ENCODE data around the gene MAML3.
A peak's percentile ranks its signal among the peaks of the same experiment; 100 is the strongest.

Gene MAML3

GRCh38 chr4:139794158-139794954, 359.6 kb downstream of the MAML3 start:
- TF ChIP-seq PKNOX1 (IDR thresholded peaks at IDR 0.05) (no peak), HDGF (IDR thresholded peaks at IDR 0.05; ENCODE audit: borderline replicate concordance) (no peak), ZNF384 (IDR thresholded peaks at IDR 0.05) (no peak), FOXM1 (IDR thresholded peaks at IDR 0.05; ENCODE audit: borderline replicate concordance) (no peak)
- POLR2A ChIA-PET: interaction anchor here (1.1 to 1.2 kb wide), 2 partner anchors 8 to 14 kb away, joined by 3 read pairs; no protein-coding TSS in a partner anchor
- no peak for DNase-seq (ENCODE audit: extremely low spot score)
- CTCF ChIA-PET: interaction anchor here (0.6 kb wide), 1 partner anchor 50 kb away, joined by 6 read pairs; no protein-coding TSS in a partner anchor

GRCh38 chr4:139791681-139792080, 362.3 kb downstream of the MAML3 start:
- ChIA-PET CTCF (no interaction called here), POLR2A (no interaction called here)
- DNase-seq (ENCODE audit: extremely low spot score): no peak
- TF ChIP-seq NFRKB (IDR thresholded peaks at IDR 0.05) (no peak), BHLHE40 (IDR thresholded peaks at IDR 0.05; ENCODE audit: borderline replicate concordance) (no peak), L3MBTL2 (conservative IDR thresholded peaks at IDR 0.05) (no peak), FOXK2 (IDR thresholded peaks at IDR 0.05) (no peak), SUZ12 (IDR thresholded peaks at IDR 0.05) (no peak), PKNOX1 (IDR thresholded peaks at IDR 0.05) (no peak), ZNF384 (IDR thresholded peaks at IDR 0.05) (no peak)

GRCh38 chr4:139790291-139790690, 363.7 kb downstream of the MAML3 start:
- ChIA-PET CTCF (no interaction called here), POLR2A (no interaction called here)
- TF ChIP-seq TARDBP (IDR thresholded peaks at IDR 0.05) (no peak), CTBP1 (IDR thresholded peaks at IDR 0.05; ENCODE audit: borderline replicate concordance) (no peak), FOXM1 (IDR thresholded peaks at IDR 0.05; ENCODE audit: borderline replicate concordance) (no peak), ELF4 (IDR thresholded peaks at IDR 0.05) (no peak), ZNF384 (IDR thresholded peaks at IDR 0.05) (no peak), NFRKB (IDR thresholded peaks at IDR 0.05) (no peak), LEF1 (IDR thresholded peaks at IDR 0.05; ENCODE audit: borderline replicate concordance) (no peak), HDGF (IDR thresholded peaks at IDR 0.05; ENCODE audit: borderline replicate concordance) (no peak), PKNOX1 (IDR thresholded peaks at IDR 0.05) (no peak), FOXK2 (IDR thresholded peaks at IDR 0.05) (no peak), L3MBTL2 (conservative IDR thresholded peaks at IDR 0.05) (no peak), SP1 (IDR thresholded peaks at IDR 0.05) (no peak), FOXA1 (IDR thresholded peaks at IDR 0.05) (no peak), SUZ12 (IDR thresholded peaks at IDR 0.05) (no peak), ARNT (IDR thresholded peaks at IDR 0.05) (no peak), BHLHE40 (IDR thresholded peaks at IDR 0.05; ENCODE audit: borderline replicate concordance) (no peak)
- DNase-seq (ENCODE audit: extremely low spot score): no peak

GRCh38 chr4:139789096-139789654, 364.8 kb downstream of the MAML3 start:
- TF ChIP-seq SP1 (IDR thresholded peaks at IDR 0.05) (no peak), LEF1 (IDR thresholded peaks at IDR 0.05; ENCODE audit: borderline replicate concordance) (no peak), SUZ12 (IDR thresholded peaks at IDR 0.05) (no peak), TARDBP (IDR thresholded peaks at IDR 0.05) (no peak), FOXA1 (IDR thresholded peaks at IDR 0.05) (no peak), ELF4 (IDR thresholded peaks at IDR 0.05) (no peak), ZNF384 (IDR thresholded peaks at IDR 0.05) (no peak), NFRKB (IDR thresholded peaks at IDR 0.05) (no peak), HDGF (IDR thresholded peaks at IDR 0.05; ENCODE audit: borderline replicate concordance) (no peak), CTBP1 (IDR thresholded peaks at IDR 0.05; ENCODE audit: borderline replicate concordance) (no peak), PKNOX1 (IDR thresholded peaks at IDR 0.05) (no peak), L3MBTL2 (conservative IDR thresholded peaks at IDR 0.05) (no peak), BHLHE40 (IDR thresholded peaks at IDR 0.05; ENCODE audit: borderline replicate concordance) (no peak), FOXM1 (IDR thresholded peaks at IDR 0.05; ENCODE audit: borderline replicate concordance) (no peak), ARNT (IDR thresholded peaks at IDR 0.05) (no peak), FOXK2 (IDR thresholded peaks at IDR 0.05) (no peak)
- DNase-seq (ENCODE audit: extremely low spot score): no peak
- ChIA-PET POLR2A (no interaction called here), CTCF (interaction anchor here (0.5 to 1.0 kb wide), 2 partner anchors 10 to 18 kb away, joined by 3 read pairs; no protein-coding TSS in a partner anchor)

- peak; percentile 24 for DNase-seq (ENCODE audit: extremely low spot score)
- CTCF ChIA-PET: no interaction called here
- POLR2A ChIA-PET: interaction anchor here (0.7 to 1.3 kb wide), 2 partner anchors 8 to 22 kb away, joined by 3 read pairs; no protein-coding TSS in a partner anchor
- 0 out of 2 replicates have a peak, but pooled peaks have one; percentile 22 for TF ChIP-seq ARNT (IDR thresholded peaks at IDR 0.05)
- TF ChIP-seq FOXK2 (IDR thresholded peaks at IDR 0.05): no peak
- TF ChIP-seq PKNOX1 (IDR thresholded peaks at IDR 0.05): peak; percentile 96
- peak; percentile 41; the same call in 1 of the 2 replicates for TF ChIP-seq CTBP1 (IDR thresholded peaks at IDR 0.05; ENCODE audit: borderline replicate concordance)
- no peak for TF ChIP-seq FOXM1 (IDR thresholded peaks at IDR 0.05; ENCODE audit: borderline replicate concordance)
- no peak for TF ChIP-seq SP1 (IDR thresholded peaks at IDR 0.05)
- no peak for TF ChIP-seq HDGF (IDR thresholded peaks at IDR 0.05; ENCODE audit: borderline replicate concordance)
- TF ChIP-seq NFRKB (IDR thresholded peaks at IDR 0.05): no peak
Measured at GRCh38 chr4:139786494-139787354, 367.3 kb downstream of the MAML3 start.
